Neuronal stem cell (in vitro differentiated cells): Measurements from ENCODE around the gene KLF5.
A peak's percentile ranks its signal among the peaks of the same experiment; 100 is the strongest.

Experiments used
- DNase-seq: peaks from one replicate; pipeline ENCODE4 v3.0.0-alpha.2; 2013; ENCODE audit warnings: low spot score
- H2AFZ ChIP-seq: one replicate; pipeline ENCODE4 v1.6.1; 2013; ENCODE audit warnings: mild to moderate bottlenecking, low read length, inconsistent platforms
- H2AK5ac ChIP-seq: 2 replicates; pipeline ENCODE4 v1.6.1; 2013; ENCODE audit warnings: low read depth, mild to moderate bottlenecking, inconsistent platforms, low read length, moderate library complexity, mixed read lengths
- H2BK120ac ChIP-seq: 2 replicates; pipeline ENCODE4 v1.6.1; 2013; ENCODE audit warnings: low read depth, mild to moderate bottlenecking, inconsistent platforms, low read length, moderate library complexity, mixed read lengths
- H2BK12ac ChIP-seq: one replicate; pipeline ENCODE4 v1.6.1; 2013; ENCODE audit warnings: low read length, inconsistent platforms
- H2BK15ac ChIP-seq: 2 replicates; pipeline ENCODE4 v1.6.1; 2013; ENCODE audit warnings: mild to moderate bottlenecking, low read length, inconsistent platforms, mixed read lengths
- H2BK5ac ChIP-seq: one replicate; pipeline ENCODE4 v1.6.1; 2013; ENCODE audit warnings: inconsistent platforms, mild to moderate bottlenecking, low read length, moderate library complexity
- H3K14ac ChIP-seq: one replicate; pipeline ENCODE4 v1.6.1; 2013; ENCODE audit warnings: low read length, inconsistent platforms
- H3K18ac ChIP-seq: 2 replicates; pipeline ENCODE4 v1.6.1; 2013; ENCODE audit warnings: low read length, inconsistent platforms
- H3K23ac ChIP-seq: 2 replicates; pipeline ENCODE4 v1.6.1; 2013; ENCODE audit warnings: low read depth, mild to moderate bottlenecking, mixed read lengths, low read length, inconsistent platforms; ENCODE audit not compliant: poor library complexity
- H3K27ac ChIP-seq: replicated peaks from 3 replicates; pipeline ENCODE4 v1.5.1; 2013; ENCODE audit warnings: low read length, inconsistent platforms
- H3K27me3 ChIP-seq, 3 experiments: 2 replicates each; pipeline ENCODE4 v1.6.1; 2013; ENCODE audit warnings: low read length in 3 of 3, mild to moderate bottlenecking in 2 of 3, inconsistent platforms in 1 of 3, low read depth in 1 of 3, mixed read lengths in 1 of 3, moderate library complexity in 1 of 3; ENCODE audit not compliant: control insufficient read depth in 3 of 3, insufficient read depth in 3 of 3
- H3K36me3 ChIP-seq, 2 donors: replicated peaks in 1 of 2; 2 replicates each; pipeline ENCODE4 v1.6.1; 2013; ENCODE audit warnings: low read length in 2 of 2; ENCODE audit not compliant: control insufficient read depth in 2 of 2, insufficient read depth in 2 of 2
- H3K4ac ChIP-seq: 2 replicates; pipeline ENCODE4 v1.6.1; 2013; ENCODE audit warnings: inconsistent platforms, mild to moderate bottlenecking, low read length, moderate library complexity
- H3K4me1 ChIP-seq, 2 donors: 1 replicate in 1 of 2; 2 replicates in 1 of 2; pipeline ENCODE4 v1.6.1; 2013; ENCODE audit warnings: low read length in 2 of 2, low read depth in 1 of 2; ENCODE audit not compliant: control insufficient read depth in 2 of 2, insufficient read depth in 1 of 2
- H3K4me2 ChIP-seq: one replicate; pipeline ENCODE4 v1.6.1; 2013; ENCODE audit warnings: mild to moderate bottlenecking, low read length, inconsistent platforms; ENCODE audit not compliant: insufficient read depth, poor library complexity, severe bottlenecking
- H3K4me3 ChIP-seq, 2 donors: 2 replicates each; pipeline ENCODE4 v1.5.1; 2013; ENCODE audit warnings: low read length in 2 of 2, mild to moderate bottlenecking in 2 of 2, inconsistent platforms in 1 of 2, moderate library complexity in 1 of 2
- H3K79me1 ChIP-seq: one replicate; pipeline ENCODE4 v1.6.1; 2013; ENCODE audit warnings: low read depth, mild to moderate bottlenecking, inconsistent platforms, low read length, moderate library complexity
- H3K9ac ChIP-seq: one replicate; pipeline ENCODE4 v1.6.1; 2013; ENCODE audit warnings: mild to moderate bottlenecking, low read depth, low read length, inconsistent platforms; ENCODE audit not compliant: poor library complexity
- H3K9me3 ChIP-seq, 2 donors: replicated peaks in 1 of 2; 2 replicates each; pipeline versions ENCODE3 to v1.6.1; 2013; ENCODE audit warnings: low read length in 2 of 2, mild to moderate bottlenecking in 2 of 2, inconsistent platforms in 1 of 2, low read depth in 1 of 2, mixed read lengths in 1 of 2, moderate library complexity in 1 of 2; ENCODE audit not compliant: control insufficient read depth in 2 of 2, insufficient read depth in 1 of 2
- H4K8ac ChIP-seq: one replicate; pipeline ENCODE4 v1.6.1; 2013; ENCODE audit warnings: low read depth, mild to moderate bottlenecking, inconsistent platforms, low read length, moderate library complexity
- H4K91ac ChIP-seq: one replicate; pipeline ENCODE4 v1.6.1; 2013; ENCODE audit warnings: low read length, low read depth, mild to moderate bottlenecking, inconsistent platforms; ENCODE audit not compliant: poor library complexity
- WGBS, 2 donors: extraction: QIAGEN DNeasy Blood & Tissue Kit; methylation state at CpG; one replicate each; pipeline ENCODE4 v1.1.7; 2013; ENCODE audit warnings: missing lambda C conversion rate in 2 of 2, mixed read lengths in 1 of 2; ENCODE audit not compliant: insufficient read length in 2 of 2, insufficient replicate concordance in 1 of 2; ENCODE audit errors: extremely low coverage in 2 of 2; 5-methylcytosine and 5-hydroxymethylcytosine counted together

KLF5 gene

DNA sequence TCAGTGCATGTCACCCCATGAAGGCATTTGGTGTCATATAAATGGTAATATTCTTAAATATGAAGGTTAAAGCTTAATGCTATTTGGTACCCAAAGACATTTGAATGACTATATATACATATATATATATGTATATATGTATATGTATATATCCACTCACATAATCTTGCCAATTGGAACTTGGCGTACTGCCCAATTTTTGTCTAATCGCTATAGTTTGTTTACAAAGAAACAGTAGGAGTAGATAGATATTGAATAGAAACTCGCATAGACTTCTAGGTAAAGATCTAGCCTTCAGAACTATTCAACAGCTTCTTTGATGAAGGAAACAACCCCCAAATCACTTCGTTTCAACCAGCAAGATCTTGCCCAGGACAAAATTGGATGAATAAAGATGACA is 24.1 kb downstream of the KLF5 start:
- Histone ChIP-seq H3K27me3 (no peaks in the 10 kb centered on the region), H2BK120ac (no peak overlapping the region), H3K9ac (no peak overlapping the region), H3K4ac (no peak overlapping the region), H3K79me1 (no peaks in the 10 kb centered on the region), H4K91ac (no peak overlapping the region), H3K18ac (no peak overlapping the region), H3K4me1 (no peaks in the 10 kb centered on the region), H3K9me3 (no peaks in the 10 kb centered on the region), H3K27ac (no peak overlapping the region), H3K14ac (no peak overlapping the region), H2AFZ (no peak overlapping the region), H3K4me2 (no peak overlapping the region), H2AK5ac (no peak overlapping the region), H4K8ac (no peak overlapping the region), H3K36me3 (no peaks in the 10 kb centered on the region), H2BK12ac (no peak overlapping the region), H2BK15ac (no peak overlapping the region), H2BK5ac (no peak overlapping the region), H3K23ac (no peak overlapping the region), H3K4me3 (no peak overlapping the region)
- no CpG with 5 or more reads among the region's 4 CpGs for WGBS, 2 donors
- DNase-seq = no peak

GRCh38 chr13:73088332-73088935 is 29.6 kb downstream of the KLF5 start:
- Histone ChIP-seq H4K91ac (no peak overlapping the region), H2AK5ac (no peak overlapping the region), H2BK12ac (no peak overlapping the region), H2BK5ac (no peak overlapping the region), H2BK120ac (no peak overlapping the region), H4K8ac (no peak overlapping the region), H3K23ac (no peak overlapping the region), H3K27me3 (no peaks in the 10 kb centered on the region), H3K18ac (no peak overlapping the region), H2BK15ac (no peak overlapping the region), H3K4me3 (no peak overlapping the region), H3K4ac (no peak overlapping the region), H3K14ac (no peak overlapping the region), H3K79me1 (no peaks in the 10 kb centered on the region), H3K36me3 (no peaks in the 10 kb centered on the region), H3K4me1 (no peaks in the 10 kb centered on the region), H3K4me2 (no peak overlapping the region), H2AFZ (no peak overlapping the region), H3K9me3 (peaks cover 0 to 2% of the 10 kb centered on the region in 2 donors), H3K27ac (no peak overlapping the region), H3K9ac (no peak overlapping the region)
- no peak for DNase-seq
- WGBS, 2 donors = no CpG with 5 or more reads among the region's 4 CpGs

GRCh38 chr13:73089213-73089612 is 30.4 kb downstream of the KLF5 start:
- Histone ChIP-seq H3K9ac (no peak overlapping the region), H4K8ac (no peak overlapping the region), H3K18ac (no peak overlapping the region), H3K4me2 (no peak overlapping the region), H3K23ac (no peak overlapping the region), H2BK12ac (no peak overlapping the region), H3K4me1 (no peaks in the 10 kb centered on the region), H2BK120ac (no peak overlapping the region), H3K4ac (no peak overlapping the region), H3K27ac (no peak overlapping the region), H2BK15ac (no peak overlapping the region), H2AK5ac (no peak overlapping the region), H3K79me1 (no peaks in the 10 kb centered on the region), H3K14ac (no peak overlapping the region), H2BK5ac (no peak overlapping the region), H4K91ac (no peak overlapping the region), H3K9me3 (peaks cover 0 to 2% of the 10 kb centered on the region in 2 donors), H3K4me3 (no peak overlapping the region), H3K36me3 (no peaks in the 10 kb centered on the region), H3K27me3 (no peaks in the 10 kb centered on the region), H2AFZ (no peak overlapping the region)
- DNase-seq = no peak
- no CpG with 5 or more reads among the region's 4 CpGs for WGBS, 2 donors

DNA sequence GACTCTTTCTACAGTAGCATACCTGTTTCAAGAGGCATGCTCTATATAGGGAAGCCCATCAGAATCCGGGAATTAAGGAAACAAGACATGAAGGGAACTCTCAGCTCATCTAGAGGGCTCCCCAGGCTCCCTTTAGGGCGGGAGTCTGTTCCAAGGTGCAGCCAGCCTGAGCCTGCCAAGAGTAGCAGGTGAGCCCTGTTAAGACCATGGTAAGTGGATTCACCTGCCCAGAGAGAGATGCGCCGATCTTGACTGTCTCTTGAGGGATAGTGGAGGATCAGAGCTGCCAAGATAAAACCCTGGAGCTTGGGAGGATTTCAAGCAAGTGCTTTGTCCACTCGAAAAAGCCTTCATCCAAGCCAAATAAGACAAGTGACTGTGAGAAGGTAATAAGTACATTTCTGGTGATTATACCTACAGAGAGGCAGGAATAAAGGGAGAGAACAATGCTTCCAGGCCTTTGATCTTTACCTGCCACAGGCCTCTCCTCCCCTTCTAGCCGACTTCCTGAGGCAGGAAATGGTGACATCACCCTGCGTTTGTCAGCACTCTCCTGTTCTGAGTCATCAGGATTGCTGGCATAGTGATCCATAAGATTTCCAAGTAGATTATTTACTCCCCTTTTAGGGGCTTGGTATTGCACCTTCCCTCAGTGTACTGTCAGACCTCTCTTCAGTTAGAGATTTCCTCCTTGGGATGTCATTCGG is 31.5 kb downstream of the KLF5 start:
- Histone ChIP-seq H3K4me3 (no peak overlapping the region), H3K14ac (no peak overlapping the region), H2AFZ (peak overlapping the region; percentile 40), H3K18ac (no peak overlapping the region), H3K4ac (no peak overlapping the region), H3K27me3 (no peaks in the 10 kb centered on the region), H2BK120ac (no peak overlapping the region), H2BK5ac (no peak overlapping the region), H3K4me2 (no peak overlapping the region), H3K4me1 (no peaks in the 10 kb centered on the region), H2BK12ac (no peak overlapping the region), H3K79me1 (no peaks in the 10 kb centered on the region), H2AK5ac (no peak overlapping the region), H2BK15ac (no peak overlapping the region), H3K9ac (no peak overlapping the region), H4K91ac (no peak overlapping the region), H4K8ac (no peak overlapping the region), H3K9me3 (peaks cover 0 to 2% of the 10 kb centered on the region in 2 donors), H3K27ac (no peak overlapping the region), H3K36me3 (no peaks in the 10 kb centered on the region), H3K23ac (no peak overlapping the region)
- DNase-seq = no peak
- no CpG with 5 or more reads among the region's 8 CpGs for WGBS, 2 donors
